HepG2 (cell line): ENCODE data around the gene POLR1H. TPM values are rescaled to one million over a fixed set of nuclear protein-coding genes. Genes with fewer than 3 reads are reported as not detected.

Experiments
- ARNTL ChIP-seq: sonication (generic); formaldehyde crosslinking; IDR thresholded peaks from 2 replicates; pipeline ENCODE4 v1.4.0; 2020; ENCODE audit warnings: mild to moderate bottlenecking, missing genetic modification reagents
- BRF2 ChIP-seq: sonication (generic); formaldehyde crosslinking; IDR thresholded peaks from 2 replicates; pipeline ENCODE4 v1.8.1; 2022; ENCODE audit warnings: mild to moderate bottlenecking, missing genetic modification reagents
- MEIS1 ChIP-seq: sonication (generic); formaldehyde crosslinking; IDR thresholded peaks from 2 replicates; pipeline ENCODE4 v1.9.0; 2021; ENCODE audit warnings: mild to moderate bottlenecking, missing genetic modification reagents, moderate library complexity, borderline replicate concordance
- PHF21A ChIP-seq: sonication (generic); formaldehyde crosslinking; IDR thresholded peaks from 2 replicates; pipeline ENCODE4 v1.5.0; 2020; ENCODE audit warnings: mild to moderate bottlenecking, missing genetic modification reagents
- SPEN ChIP-seq: sonication (generic); formaldehyde crosslinking; IDR thresholded peaks from 2 replicates; pipeline ENCODE4 v1.5.1; 2020; ENCODE audit warnings: low read depth, mild to moderate bottlenecking, missing genetic modification reagents
- SUZ12 ChIP-seq: fragments of 150-350 bp; IDR thresholded peaks from 2 replicates; pipeline ENCODE4 v1.6.1; 2014; ENCODE audit warnings: low read depth, low read length
- TRAFD1 ChIP-seq: sonication (generic); formaldehyde crosslinking; IDR thresholded peaks from 2 replicates; pipeline ENCODE4 v1.5.1; 2020; ENCODE audit warnings: missing genetic modification reagents, mild to moderate bottlenecking, borderline replicate concordance
- ZEB1 ChIP-seq: IDR thresholded peaks from 2 replicates; pipeline ENCODE4 v1.6.1; 2012; ENCODE audit warnings: mild to moderate bottlenecking, low read depth, inconsistent platforms; ENCODE audit not compliant: insufficient replicate concordance
- ZFP1 ChIP-seq: IDR thresholded peaks from 2 replicates; pipeline ENCODE4 v1.6.1; 2016
- ZFP82 ChIP-seq: sonication (generic); formaldehyde crosslinking; IDR thresholded peaks from 2 replicates; pipeline ENCODE4 v1.5.1; 2020; ENCODE audit warnings: mild to moderate bottlenecking, missing genetic modification reagents, borderline replicate concordance
- ZNF224 ChIP-seq: sonication (generic); formaldehyde crosslinking; IDR thresholded peaks from 2 replicates; pipeline ENCODE4 v1.5.0; 2020; ENCODE audit warnings: mild to moderate bottlenecking, missing genetic modification reagents
- ZNF225 ChIP-seq: sonication (generic); formaldehyde crosslinking; IDR thresholded peaks from 2 replicates; pipeline ENCODE4 v1.4.0; 2020; ENCODE audit warnings: mild to moderate bottlenecking, missing genetic modification reagents
- ZNF280B ChIP-seq: sonication (generic); formaldehyde crosslinking; IDR thresholded peaks from 2 replicates; pipeline ENCODE4 v1.5.0; 2020; ENCODE audit warnings: missing genetic modification reagents, mild to moderate bottlenecking, borderline replicate concordance
- ZNF512B ChIP-seq: sonication (generic); formaldehyde crosslinking; IDR thresholded peaks from 2 replicates; pipeline ENCODE4 v1.5.1; 2020; ENCODE audit warnings: missing genetic modification reagents, mild to moderate bottlenecking, borderline replicate concordance
- ZNF577 ChIP-seq: sonication (generic); formaldehyde crosslinking; IDR thresholded peaks from 2 replicates; pipeline ENCODE4 v1.4.0; 2020; ENCODE audit warnings: mild to moderate bottlenecking, low read depth, missing genetic modification reagents, borderline replicate concordance
- ZNF687 ChIP-seq: sonication (generic); formaldehyde crosslinking; IDR thresholded peaks from 2 replicates; pipeline ENCODE4 v1.5.1; 2020; ENCODE audit warnings: mild to moderate bottlenecking, missing genetic modification reagents, moderate library complexity
- polyA plus RNA-seq, 8 experiments: library from polyadenylated mRNA; depleted of rRNA in 3 of 8; stranded (reverse) in 7 of 8; unstranded in 1 of 8; fragments of >200 nt; fragmentation: Illumina TruSeq in 4 of 8; extraction: Trizol in 4 of 8; gene quantifications; 2 replicates each; pipeline versions ENCODE4 v1.2.1 to v1.2.3, GENCODE V29; 2011 to 2016; ENCODE audit warnings: low read depth in 4 of 8, missing spikeins in 1 of 8, mixed read lengths in 1 of 8; ENCODE audit not compliant: insufficient read depth in 1 of 8
- total RNA-seq, 5 experiments: library from RNA; depleted of rRNA; stranded (reverse); fragments of >200 nt; fragmentation: Illumina TruSeq; extraction: Trizol; gene quantifications; 2 replicates each; pipeline ENCODE4 v1.2.3, GENCODE V29; 2016; ENCODE audit warnings: low read depth in 1 of 5

Gene POLR1H
- total and polyA plus RNA-seq, 2 of the 13 experiments (the other 11 are each of a cell fraction or from before 2014, with no cell fraction given), result 61.4 to 79.8 TPM

GRCh38 chr6:30066577-30067459 lies 5.8 kb downstream of the POLR1H start, which contains the start of gene PPP1R11 (continued):
- TF ChIP-seq ZFP82 (no peak), SPEN (peak; percentile 87), ZNF225 (CRISPR knock-in tag) (0 out of 2 replicates have a peak, but pooled peaks have one; percentile 64), MEIS1 (peak; percentile 72), ZNF687 (CRISPR knock-in tag) (peak; percentile 95), ZNF280B (CRISPR knock-in tag) (peak; percentile 72), ARNTL (peak; percentile 94; the same call in 1 of the 2 replicates), ZNF224 (CRISPR knock-in tag) (peak; percentile 55; the same call in 1 of the 2 replicates), ZNF512B (CRISPR knock-in tag) (0 out of 2 replicates have a peak, but pooled peaks have one; percentile 51), ZNF577 (CRISPR knock-in tag) (no peak), TRAFD1 (CRISPR knock-in tag) (no peak), SUZ12 (no peak), PHF21A (CRISPR knock-in tag) (peak; percentile 90), ZEB1 (peak; percentile 40), BRF2 (CRISPR knock-in tag) (peak; percentile 83; the same call in 1 of the 2 replicates), ZFP1 (CRISPR knock-in tag) (peak; percentile 73; the same call in 1 of the 2 replicates)
